HG02973 (cell line): ENCODE results near the gene AMIGO1.

Source experiments
- ATAC-seq: cut with Tn5 transposase; IDR thresholded peaks from one replicate; pipeline ENCODE4 v1.9.1; 2021; ENCODE audit warnings: moderate library complexity; ENCODE audit not compliant: unreplicated experiment

Gene AMIGO1

DNA sequence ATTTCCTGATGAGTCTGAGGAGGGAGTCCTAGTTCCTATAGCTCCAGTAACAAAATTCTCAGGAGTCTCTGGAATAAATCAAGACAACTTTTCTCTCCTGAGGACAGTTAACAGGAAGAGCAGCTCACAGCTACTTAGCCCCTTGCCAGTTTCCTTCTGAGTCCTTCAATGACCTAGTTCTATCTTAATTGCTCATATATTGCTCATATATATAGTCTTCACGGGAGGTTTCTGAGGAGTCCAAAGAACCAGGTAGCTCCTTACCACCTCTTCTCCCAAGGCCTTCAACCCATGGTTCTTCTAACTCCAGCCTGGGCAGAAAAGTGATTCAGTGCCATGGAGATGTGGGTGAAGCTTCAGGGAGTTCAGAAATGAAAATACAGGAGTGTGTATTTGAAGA is 4.6 kb downstream of the AMIGO1 start:
- ATAC-seq: no peak

DNA sequence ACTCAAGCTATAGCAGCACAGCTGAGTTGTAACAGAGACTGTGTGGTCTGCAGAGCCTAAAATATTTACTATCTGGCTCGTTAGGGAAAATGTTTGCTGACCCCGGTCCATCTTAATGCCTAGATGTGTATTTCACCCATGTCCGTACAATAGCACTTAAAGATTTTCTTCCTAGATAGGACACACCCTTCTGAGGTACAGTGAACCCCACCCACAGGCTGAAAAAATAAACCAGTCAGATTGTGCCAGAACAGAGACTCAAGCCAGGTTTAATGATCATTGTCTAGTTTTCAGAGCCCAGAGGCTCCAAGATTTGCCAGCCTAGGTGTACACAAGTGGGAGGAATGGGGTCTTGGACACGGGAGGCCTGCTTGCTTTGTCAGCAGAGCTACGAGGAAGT is 5.6 kb downstream of the AMIGO1 start:
- no peak for ATAC-seq

DNA sequence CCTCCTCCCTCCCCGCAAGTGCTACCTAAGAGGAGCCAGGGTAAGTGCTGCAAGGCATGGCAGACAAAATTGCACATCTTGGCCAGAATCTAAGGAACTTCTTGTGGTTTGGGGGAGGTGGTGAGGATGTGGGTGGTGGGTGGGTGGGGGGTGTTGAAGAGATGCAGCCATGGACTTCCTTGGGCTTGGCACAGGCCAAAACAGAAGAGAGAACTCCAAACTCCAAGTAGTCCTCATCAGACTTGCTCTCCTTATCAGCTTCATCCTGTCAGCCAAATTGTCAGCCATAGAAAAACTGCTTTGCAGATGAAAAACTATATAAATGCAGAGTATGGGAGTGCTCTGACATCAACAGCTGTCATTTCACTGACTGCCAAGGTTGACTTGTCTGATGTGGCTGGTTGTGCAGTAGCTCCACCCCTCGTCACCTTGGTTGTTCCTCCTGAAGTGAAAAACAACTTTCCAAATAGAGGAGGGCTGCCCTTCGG is 7.1 kb downstream of the AMIGO1 start:
- no peak for ATAC-seq

DNA sequence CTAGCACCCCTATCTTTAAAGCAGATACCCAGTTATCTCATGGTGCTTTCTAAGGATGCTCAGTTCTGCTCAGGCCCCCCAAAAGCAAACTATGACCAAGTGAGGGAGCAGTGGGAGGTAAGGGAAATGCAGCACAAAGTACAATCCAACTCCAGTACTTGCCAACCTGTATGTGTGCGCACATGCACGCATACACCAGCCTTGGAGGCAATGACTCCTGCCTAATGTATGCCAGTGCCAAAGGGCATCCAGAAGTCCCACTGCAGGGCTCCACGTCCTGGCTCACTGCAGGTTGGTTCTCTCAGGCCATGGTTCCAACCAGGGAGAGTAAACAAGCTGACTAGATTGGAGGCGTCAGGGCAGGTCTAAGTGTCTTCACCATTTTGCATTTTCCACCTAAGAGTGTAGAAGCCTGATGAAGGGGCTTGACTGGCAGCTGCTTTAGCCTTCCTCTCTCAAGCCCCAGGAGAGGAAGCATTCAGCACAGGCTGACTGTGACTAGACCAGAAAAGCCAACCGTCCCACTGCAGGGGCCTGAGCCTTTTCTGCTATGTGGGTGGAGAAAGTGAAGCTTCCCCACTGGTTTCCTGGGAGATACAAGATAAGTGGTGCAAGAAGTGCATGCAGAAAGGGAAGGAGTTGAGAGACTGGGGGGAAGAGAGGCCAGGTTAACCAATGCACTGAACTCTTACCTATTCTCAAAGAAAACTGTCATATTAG is 7.7 kb downstream of the AMIGO1 start:
- ATAC-seq: no peak

DNA sequence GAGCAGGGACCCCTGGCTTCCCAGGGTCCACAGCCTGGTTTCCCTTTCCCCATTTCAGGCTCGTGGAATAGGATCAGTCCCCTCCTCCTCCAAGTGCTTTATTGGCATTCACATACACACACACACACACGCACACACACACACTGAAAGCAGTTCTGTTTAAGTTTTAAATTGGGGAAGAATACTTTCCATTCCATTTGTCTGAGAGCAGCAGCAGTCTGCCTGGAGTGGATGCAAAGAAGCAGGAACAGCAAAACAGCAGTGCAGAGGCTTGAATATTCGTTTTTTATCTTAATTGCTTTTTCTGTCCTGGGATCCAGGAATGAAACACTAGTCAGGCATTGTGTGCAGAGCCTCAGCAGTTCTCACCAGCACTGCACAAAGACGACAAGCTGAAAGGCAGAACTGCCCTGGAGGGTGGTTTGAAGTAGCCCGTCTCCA is 8.6 kb downstream of the AMIGO1 start:
- no peak for ATAC-seq

DNA sequence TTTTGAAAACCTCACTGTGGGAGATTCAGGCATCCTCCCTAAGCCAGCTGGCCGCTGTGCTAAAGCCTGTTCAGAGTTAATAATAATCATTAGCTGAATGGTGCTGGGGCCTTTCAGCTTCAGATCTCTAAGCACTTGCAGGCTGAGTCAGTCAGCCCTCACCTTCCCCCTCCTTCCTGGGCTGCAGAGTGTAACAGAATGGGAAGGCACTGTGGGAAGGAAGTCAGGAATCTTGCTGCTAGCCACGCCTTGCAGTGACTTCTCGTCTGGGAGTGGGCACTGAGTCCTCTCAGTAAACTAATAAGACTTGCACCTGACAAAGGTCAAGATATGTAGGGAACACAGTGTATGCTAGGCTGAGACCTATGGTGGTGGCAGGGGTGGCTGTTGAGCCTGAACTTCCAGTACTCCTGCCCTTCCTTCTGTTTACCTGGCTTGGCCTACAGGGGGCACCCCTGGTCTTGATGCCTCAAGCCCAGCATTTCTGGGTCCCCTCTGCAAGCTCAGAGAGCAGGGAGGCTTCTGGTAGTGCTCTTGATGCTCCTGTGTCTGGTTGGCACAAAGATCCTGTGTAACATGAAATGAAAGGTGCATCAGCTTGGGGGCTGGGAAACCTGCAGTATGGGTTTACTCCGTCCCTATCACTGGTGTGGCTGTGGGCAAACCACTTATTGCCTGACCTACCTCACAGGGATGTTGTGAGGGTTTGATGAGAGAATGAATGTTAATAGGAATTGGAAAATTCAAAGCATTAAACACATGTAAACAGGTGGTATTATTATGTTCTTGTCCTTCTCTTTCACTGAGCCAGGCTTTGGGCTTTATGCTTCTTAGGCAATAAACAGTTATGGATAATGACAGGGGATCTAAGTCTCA is 9.6 kb downstream of the AMIGO1 start:
- no peak for ATAC-seq

DNA sequence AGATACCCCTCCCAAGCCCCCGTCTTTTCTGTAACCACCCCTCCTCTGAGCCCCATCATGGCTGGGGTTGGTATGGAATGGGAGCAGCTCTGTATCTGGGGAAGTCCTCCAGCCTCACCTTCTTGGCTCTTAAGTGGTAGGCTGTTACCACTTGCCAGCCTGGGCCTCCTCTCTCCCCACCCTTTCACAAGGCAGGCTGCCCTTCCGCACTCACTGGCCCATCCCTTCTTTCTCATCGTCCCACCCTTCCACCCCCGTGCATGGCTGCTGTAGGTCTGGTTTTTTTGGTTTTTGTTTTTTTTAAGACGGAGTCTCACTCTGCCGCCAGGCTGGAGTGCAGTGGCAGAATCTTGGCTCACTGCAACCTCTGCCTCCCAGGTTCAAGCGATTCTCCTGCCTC is 10.4 kb downstream of the AMIGO1 start:
- no peak for ATAC-seq

DNA sequence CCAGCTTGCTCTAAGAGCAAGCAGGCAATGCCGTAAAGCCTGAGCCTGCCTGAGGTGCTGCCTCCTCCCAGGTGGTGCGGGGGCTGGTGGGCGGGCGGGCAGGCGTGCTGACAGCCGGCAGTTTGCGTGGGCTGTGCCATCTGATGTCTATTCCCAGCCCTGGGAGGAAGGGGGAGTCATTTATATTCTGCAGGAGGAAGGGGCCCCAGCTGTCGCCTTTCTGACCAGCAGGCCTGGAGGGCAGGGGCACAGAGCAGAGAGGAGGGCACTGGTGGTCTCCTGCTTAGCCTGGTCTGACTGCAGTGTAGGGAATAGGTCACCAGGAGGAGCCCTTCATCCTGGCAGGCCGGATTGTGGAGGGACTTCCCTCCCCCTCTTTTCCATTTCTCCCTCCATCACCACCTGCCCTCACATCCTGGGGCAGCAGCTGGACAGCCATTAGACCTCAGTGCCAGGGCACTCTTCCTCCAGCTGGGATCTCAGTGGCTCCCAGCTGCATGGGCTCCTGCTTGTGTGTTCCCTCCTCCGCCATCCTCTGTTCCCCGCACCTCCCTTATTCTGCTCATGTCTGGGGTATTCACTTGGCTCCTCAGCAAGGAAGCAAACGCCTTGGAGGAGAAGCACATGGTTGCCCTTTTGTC is 11.2 kb downstream of the AMIGO1 start:
- no peak for ATAC-seq

DNA sequence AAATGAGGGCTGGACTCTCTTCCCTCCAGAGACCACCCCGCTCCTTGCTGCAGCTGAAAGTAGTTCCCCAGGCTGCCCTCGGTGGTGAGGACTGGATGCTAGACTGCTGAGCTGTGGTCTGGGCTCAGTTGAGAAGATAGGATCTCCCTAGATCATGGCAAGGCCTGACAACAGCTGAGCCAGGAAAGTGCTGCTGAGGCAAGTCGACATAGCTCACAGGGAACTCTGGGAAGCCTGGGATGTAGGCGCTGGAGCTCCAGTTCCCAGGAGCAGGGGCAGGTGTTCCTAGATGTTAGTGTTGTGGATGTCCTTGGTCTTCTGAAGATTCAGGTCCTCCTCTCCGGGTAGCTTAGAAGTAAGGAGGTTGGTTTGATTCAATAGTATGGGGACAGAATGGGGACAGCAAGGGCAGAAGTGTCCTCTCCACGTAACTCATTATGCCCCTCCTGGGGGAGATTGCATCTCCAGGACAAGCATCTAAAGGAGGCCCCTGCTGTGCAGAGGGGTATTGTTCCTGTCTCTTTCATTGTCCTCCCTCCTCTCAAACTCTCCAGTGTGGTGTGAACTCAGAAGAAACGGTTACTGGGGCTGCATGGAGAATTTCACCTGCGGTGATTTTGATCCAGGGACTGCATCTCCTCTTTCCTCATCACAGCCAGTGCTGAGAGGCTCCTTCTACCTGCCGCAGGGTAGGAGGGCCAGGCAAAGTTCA is 11.9 kb downstream of the AMIGO1 start:
- no peak for ATAC-seq

DNA sequence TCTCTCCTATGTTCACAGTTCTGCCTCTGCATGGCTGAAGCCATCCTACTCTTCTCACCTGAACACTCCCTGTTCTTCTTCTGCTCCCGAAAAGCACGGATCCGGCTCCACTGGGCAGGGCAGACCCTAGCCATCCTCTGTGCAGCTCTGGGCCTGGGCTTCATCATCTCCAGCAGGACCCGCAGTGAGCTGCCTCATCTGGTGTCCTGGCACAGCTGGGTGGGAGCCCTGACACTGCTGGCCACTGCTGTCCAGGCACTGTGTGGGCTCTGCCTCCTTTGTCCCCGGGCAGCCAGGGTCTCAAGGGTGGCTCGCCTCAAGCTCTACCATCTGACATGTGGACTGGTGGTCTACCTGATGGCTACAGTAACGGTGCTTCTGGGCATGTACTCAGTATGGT is 13.8 kb downstream of the AMIGO1 start:
- no peak for ATAC-seq

DNA sequence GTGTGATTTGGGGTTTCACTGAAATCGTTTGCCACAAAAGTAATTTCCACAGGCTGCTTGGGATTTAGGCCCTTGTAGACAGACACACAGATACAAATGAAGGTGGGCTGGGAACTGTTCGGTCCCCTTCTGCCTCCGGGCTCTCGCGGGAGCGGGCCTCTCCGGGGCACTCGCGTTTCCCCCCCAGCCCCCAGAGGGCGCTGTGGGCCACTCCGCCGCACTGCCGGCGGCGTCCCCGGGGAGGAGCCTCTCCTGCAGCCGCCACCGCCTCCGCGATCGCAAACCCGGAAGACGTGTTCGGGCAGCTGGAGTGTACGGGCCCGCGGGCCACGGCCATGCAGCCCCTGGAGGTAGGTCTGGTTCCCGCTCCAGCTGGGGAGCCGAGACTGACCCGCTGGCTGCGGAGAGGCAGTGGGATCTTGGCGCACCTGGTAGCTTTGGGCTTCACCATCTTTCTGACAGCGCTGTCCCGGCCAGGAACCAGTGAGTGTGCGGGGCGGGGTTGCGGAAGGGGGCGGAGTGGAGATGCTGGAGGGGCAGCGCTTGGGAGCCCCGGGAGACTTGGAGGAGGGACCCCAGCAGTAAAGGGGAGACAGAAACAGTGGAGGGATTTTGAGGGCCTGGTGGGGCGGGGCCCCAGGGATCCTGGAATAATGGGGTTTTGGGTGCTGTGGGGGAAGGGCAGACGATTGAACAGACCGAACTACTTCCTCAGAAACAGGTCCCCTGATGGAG is 15.6 kb downstream of the AMIGO1 start, which contains the start of gene CYB561D1:
Gene CYB561D1, plus strand, starts transcription at position 290 of the 735 bp plus-strand sequence. Its CDS starts 46 bp downstream, at position 336.
- ATAC-seq: peak; percentile 88

DNA sequence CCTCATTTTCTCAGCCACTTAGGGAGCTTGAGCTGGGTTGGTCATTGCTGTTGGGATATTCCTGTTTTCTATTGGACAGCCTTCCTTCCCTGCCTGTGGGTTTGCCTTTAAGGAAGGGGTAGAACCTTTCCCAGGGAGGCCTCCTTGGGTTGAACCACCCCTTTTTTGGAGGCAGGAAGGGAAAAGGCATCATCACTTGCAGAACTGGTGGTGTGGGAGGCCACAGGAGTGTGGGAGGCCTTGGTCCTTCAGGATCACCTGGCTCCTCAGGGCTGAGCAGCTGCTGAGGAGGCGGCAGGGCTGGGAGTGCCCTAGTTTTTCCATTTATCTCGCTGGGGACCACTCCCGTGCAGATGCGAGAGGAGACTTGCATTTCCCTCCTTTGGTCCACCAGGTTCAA is 16.3 kb downstream of the AMIGO1 start:
- ATAC-seq: no peak

DNA sequence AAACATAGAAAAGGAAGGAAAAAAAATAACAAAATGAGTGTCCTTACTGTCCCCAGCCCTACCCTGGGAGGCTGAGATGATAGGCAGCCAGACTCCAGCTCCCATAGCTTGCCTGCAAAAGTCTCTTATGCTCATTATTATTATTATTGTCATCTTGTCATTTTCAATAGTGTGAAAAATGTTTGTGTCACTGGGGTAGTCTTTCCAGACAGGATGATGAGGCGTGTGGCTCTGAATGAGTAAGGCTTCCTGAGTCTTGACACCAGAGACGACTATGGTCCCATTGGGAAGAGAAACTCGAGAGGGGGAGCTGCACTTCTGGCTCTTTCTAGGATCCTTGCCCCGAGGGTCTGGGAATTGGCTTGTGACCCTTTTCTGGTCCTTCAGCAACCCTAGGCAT is 16.7 kb downstream of the AMIGO1 start:
- no peak for ATAC-seq

DNA sequence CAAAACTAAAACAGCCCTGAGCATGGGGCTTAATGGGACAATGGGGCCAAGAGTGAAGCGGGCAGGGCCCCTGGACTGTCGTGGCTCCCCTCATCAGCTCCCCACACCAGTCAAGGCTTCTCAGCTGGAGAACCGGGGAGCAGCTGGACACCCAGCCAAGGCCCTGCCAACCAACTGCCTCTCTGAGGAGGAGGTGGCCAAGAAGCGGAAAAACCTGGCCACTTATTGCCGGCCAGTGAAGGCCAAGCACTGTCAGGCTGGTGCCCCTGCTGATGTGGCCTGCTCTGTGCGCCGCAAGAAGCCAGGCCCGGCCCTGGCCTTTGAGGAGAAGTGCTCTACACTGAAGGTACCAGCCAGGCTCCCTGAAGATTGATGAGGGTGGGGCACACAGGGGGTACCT is 18.2 kb downstream of the AMIGO1 start:
- no peak for ATAC-seq

DNA sequence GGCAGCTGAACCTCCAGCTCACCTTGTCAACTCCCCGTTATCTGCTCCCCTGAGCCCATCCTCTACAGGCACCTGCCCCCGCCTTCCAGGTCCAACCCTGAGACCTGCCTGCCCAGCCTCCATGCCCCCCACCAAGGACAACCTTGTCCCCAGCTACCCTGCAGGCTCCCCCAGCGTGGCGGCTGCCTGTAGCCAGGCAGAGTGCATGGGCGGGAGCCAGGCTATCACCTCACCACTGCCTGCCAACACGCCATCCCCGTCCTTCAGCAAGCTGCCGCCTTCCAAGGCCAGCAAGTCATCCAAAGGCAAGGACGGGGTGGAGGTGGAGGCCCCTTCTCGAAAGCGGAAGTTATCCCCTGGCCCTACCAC is 18.6 kb downstream of the AMIGO1 start:
- no peak for ATAC-seq

DNA sequence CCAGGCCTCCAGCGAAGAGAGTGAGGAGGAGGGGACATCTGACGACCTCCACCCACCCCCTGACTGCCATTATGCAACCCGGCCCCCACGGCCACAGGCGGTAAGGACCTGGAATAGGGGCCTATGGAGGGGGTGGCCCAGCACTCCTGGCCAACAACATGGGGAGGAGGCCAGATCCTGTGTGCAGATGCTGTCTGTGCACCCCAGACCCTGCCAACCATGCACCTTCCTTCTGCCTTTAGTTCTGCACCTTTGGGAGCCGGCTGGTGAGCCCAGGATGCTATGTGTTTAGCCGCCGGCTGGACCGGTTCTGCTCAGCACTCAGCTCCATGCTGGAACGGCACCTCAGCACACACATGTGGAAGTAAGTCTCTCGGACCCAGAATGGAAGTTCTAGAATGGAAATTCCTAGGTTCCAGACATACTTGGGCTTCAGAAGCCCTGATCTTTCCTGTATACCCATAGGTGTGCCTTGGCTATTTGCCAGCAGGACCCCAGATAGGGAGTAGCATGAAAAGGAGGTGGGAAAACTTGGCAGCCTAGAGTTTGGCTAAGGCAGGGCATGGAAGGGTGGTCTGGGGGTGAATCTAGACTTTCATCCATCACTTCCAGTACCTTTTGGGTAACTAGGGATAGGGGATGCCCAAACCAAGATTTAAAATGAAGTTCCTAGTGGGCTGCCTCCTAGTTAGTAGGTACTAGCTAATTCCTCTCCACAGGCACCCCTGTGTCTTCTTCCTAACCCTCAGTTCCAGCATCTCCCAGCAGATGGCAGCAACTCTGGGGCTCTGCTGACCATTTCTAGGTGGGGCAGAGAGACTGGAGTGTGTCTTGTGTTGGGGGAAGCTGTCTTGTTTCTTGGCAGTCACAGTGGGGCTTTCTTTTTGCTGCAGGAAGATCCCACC is 19.2 kb downstream of the AMIGO1 start:
- ATAC-seq: no peak

DNA sequence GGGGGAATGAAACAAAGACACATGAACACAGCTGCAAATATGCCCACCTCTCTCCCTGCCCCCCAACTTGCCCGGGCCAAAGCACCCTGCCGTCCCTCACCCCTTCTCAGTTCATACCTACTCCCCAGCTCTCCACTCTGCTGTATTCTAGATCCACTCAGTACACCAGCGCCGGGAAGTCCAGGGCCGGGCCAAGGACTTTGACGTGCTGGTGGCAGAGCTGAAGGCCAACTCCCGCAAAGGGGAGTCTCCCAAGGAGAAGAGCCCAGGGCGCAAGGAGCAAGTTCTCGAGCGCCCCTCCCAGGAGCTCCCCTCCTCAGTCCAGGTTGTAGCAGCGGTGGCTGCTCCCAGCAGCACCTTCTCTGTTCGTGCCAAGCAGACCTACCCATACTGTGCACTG is 20.8 kb downstream of the AMIGO1 start:
- ATAC-seq: no peak

DNA sequence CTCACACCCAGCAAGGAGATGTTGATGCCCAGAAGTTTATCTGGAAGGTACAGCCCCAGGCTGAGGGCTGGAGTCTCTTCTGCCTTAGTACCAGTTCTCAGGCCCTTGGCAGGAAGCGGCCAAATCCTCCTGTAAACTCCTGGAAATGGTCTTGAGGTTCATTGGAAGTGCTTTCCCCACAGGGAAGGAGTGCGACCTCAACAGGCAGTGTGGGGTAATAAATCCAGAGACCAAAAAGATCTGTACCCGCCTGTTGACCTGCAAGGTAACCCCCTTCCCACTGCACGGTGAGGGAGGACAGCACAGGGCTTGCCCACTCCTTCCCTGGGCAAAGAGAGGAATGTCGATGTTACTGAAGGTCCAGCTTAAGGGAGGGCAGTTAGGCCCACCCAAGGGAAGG is 21.3 kb downstream of the AMIGO1 start:
- no peak for ATAC-seq

DNA sequence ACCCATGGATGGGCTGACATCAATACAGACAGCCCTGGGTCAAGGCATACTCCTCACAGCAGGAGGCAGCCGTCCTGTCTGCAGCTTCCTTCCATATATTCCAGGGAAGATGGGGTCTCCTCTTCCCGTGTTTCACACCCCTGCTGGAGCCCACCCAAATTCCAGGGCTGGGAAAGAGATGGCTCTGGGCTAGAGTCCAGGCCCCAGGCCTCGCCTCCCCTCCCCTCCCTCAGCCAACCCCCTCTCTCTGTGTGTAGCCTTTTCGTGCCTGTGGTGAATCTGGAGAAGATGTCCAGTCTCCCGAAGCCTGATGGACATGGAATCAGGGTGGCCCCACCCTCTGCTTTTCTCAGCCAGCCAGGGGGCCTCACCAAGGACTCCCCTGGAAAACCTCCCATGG is 22.3 kb downstream of the AMIGO1 start:
- ATAC-seq: no peak
